CD14-positive monocyte (primary cell): ENCODE measurements around the gene SPANXD. TPM values are rescaled to one million over a fixed set of nuclear protein-coding genes. Genes with fewer than 3 reads are reported as not detected.

ENCODE experiments used
- DNase-seq, 3 donors: peaks; one replicate each; pipeline ENCODE4 v3.0.0-alpha.2; 2011 to 2022
- H2AFZ ChIP-seq: 2 replicates; pipeline ENCODE4 v1.6.0; 2012; ENCODE audit warnings: mild to moderate bottlenecking, low read depth, low read length, inconsistent platforms; ENCODE audit not compliant: insufficient read depth, poor library complexity, severe bottlenecking
- H3K27ac ChIP-seq, 2 donors: 1 replicate in 1 of 2; 2 replicates in 1 of 2; pipeline ENCODE4 v1.5.1; 2012 to 2013; ENCODE audit warnings: low read length in 2 of 2, control low read depth in 1 of 2, inconsistent platforms in 1 of 2, low read depth in 1 of 2, mild to moderate bottlenecking in 1 of 2
- H3K27me3 ChIP-seq, 2 donors: one replicate each; pipeline versions ENCODE4 v1.6.0 to v1.6.1; 2011 to 2013; ENCODE audit warnings: low read length in 2 of 2; ENCODE audit not compliant: control insufficient read depth in 2 of 2, insufficient read depth in 2 of 2
- H3K36me3 ChIP-seq, 2 donors: replicated peaks in 1 of 2; 1 replicate in 1 of 2; 2 replicates in 1 of 2; pipeline versions ENCODE4 v1.5.1 to v1.6.1; 2012 to 2013; ENCODE audit warnings: low read length in 2 of 2, control low read depth in 1 of 2, inconsistent platforms in 1 of 2, mild to moderate bottlenecking in 1 of 2; ENCODE audit not compliant: insufficient read depth in 2 of 2, control insufficient read depth in 1 of 2
- H3K4me1 ChIP-seq, 2 donors: 1 replicate in 1 of 2; 2 replicates in 1 of 2; pipeline versions ENCODE4 v1.5.1 to v1.6.1; 2012 to 2013; ENCODE audit warnings: low read length in 2 of 2, control low read depth in 1 of 2, inconsistent platforms in 1 of 2, mild to moderate bottlenecking in 1 of 2, moderate library complexity in 1 of 2; ENCODE audit not compliant: insufficient read depth in 2 of 2, control insufficient read depth in 1 of 2
- H3K4me2 ChIP-seq: replicated peaks from 2 replicates; pipeline ENCODE3; 2012; ENCODE audit warnings: low read length, moderate library complexity, mild to moderate bottlenecking; ENCODE audit not compliant: poor library complexity, severe bottlenecking; ENCODE audit errors: extremely low read depth
- H3K4me3 ChIP-seq, 3 experiments: fragments of 200-600 bp in 1 of 3; sonication (generic) in 1 of 3; replicated peaks in 1 of 3; 1 replicate in 2 of 3; 2 replicates in 1 of 3; pipeline ENCODE4 v1.5.1; 2011 to 2013; ENCODE audit warnings: low read length in 3 of 3, mild to moderate bottlenecking in 3 of 3, control low read depth in 2 of 3, low read depth in 2 of 3, inconsistent platforms in 1 of 3, moderate library complexity in 1 of 3
- H3K79me2 ChIP-seq: 2 replicates; pipeline ENCODE4 v1.6.0; 2012; ENCODE audit warnings: mild to moderate bottlenecking, control low read depth, inconsistent platforms, low read length, moderate library complexity; ENCODE audit not compliant: insufficient read depth
- H3K9ac ChIP-seq: 2 replicates; pipeline ENCODE4 v1.6.0; 2017; ENCODE audit warnings: low read length, mild to moderate bottlenecking; ENCODE audit not compliant: insufficient read depth, poor library complexity, severe bottlenecking
- H3K9me3 ChIP-seq, 2 donors: replicated peaks in 1 of 2; 1 replicate in 1 of 2; 2 replicates in 1 of 2; pipeline versions ENCODE4 v1.5.1 to v1.6.1; 2012 to 2013; ENCODE audit warnings: low read length in 2 of 2, control low read depth in 1 of 2; ENCODE audit not compliant: control insufficient read depth in 1 of 2, insufficient read depth in 1 of 2
- H4K20me1 ChIP-seq: 2 replicates; pipeline ENCODE4 v1.6.0; 2012; ENCODE audit warnings: mild to moderate bottlenecking, low read length, control low read depth, moderate library complexity; ENCODE audit not compliant: insufficient read depth
- H3K27ac Mint-ChIP-seq, 7 donors: one replicate each; pipeline ENCODE4 v1.8.0; 2020; ENCODE audit warnings: mild to moderate bottlenecking in 7 of 7, mixed read lengths in 7 of 7, moderate library complexity in 6 of 7, inconsistent platforms in 2 of 7
- H3K27me3 Mint-ChIP-seq, 3 donors: one replicate each; pipeline ENCODE4 v1.8.0; 2021 to 2022; ENCODE audit warnings: low read depth in 3 of 3, mild to moderate bottlenecking in 3 of 3, mixed read lengths in 3 of 3, moderate library complexity in 3 of 3, inconsistent platforms in 1 of 3
- H3K36me3 Mint-ChIP-seq, 2 donors: one replicate each; pipeline ENCODE4 v1.8.0; 2020; ENCODE audit warnings: mixed read lengths in 2 of 2, inconsistent platforms in 1 of 2, mild to moderate bottlenecking in 1 of 2
- H3K4me1 Mint-ChIP-seq: one replicate; pipeline ENCODE4 v1.8.0; 2020; ENCODE audit warnings: mild to moderate bottlenecking, mixed read lengths
- H3K4me3 Mint-ChIP-seq, 2 donors: one replicate each; pipeline ENCODE4 v1.8.0; 2020; ENCODE audit warnings: mild to moderate bottlenecking in 2 of 2, mixed read lengths in 2 of 2, moderate library complexity in 1 of 2
- H3K9me3 Mint-ChIP-seq, 7 donors: one replicate each; pipeline ENCODE4 v1.8.0; 2020 to 2022; ENCODE audit warnings: mixed read lengths in 7 of 7, mild to moderate bottlenecking in 6 of 7, moderate library complexity in 6 of 7, inconsistent platforms in 2 of 7
- CTCF ChIP-seq: fragments of 200-600 bp; IDR thresholded peaks from one replicate; pipeline ENCODE4 v1.8.0; 2022; ENCODE audit warnings: antibody characterized with exemption, mild to moderate bottlenecking
- WGBS: methylation state at CpG from one replicate; pipeline ENCODE4 v1.1.5; 2013; ENCODE audit warnings: missing lambda C conversion rate; ENCODE audit not compliant: insufficient coverage; 5-methylcytosine and 5-hydroxymethylcytosine counted together
- intact Hi-C, 2 donors: fragments of 100-400 bp; cut with micrococcal nuclease; formaldehyde crosslinking; loops; one replicate each; pipeline versions ENCODE4 v1.15.0 to v1.15.1; 2023
- polyA plus RNA-seq, 3 donors: library from polyadenylated mRNA; depleted of rRNA in 1 of 3; unstranded in 2 of 3; stranded (reverse) in 1 of 3; fragments of 300-500 nt in 2 of 3; fragments of >200 nt in 1 of 3; fragmentation: Illumina TruSeq in 2 of 3; gene quantifications; 1 replicate in 2 of 3; 2 replicates in 1 of 3; pipeline ENCODE4 v1.2.3, GENCODE V29; 2012 to 2021

SPANXD gene
- polyA plus RNA-seq, 3 donors = not detected

DNA sequence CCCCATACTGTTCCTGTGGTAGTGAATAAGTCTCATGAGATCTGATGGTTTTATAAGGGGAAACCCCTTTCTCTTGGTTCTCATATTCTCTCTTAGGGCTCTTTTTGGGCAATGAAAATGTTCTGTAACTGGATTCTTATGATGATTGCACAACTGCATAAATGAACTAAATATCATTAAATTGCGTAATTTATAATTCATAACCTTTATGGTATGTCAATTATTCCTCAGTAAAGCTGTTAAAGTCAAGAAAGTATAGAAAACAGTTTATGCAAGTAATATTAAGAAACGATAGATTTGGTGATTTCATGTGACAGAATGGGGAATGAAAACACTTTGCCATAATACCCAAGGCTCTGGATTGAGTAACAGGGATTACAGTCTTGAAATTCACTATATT, 33.5 kb upstream of the SPANXD start:
- H3K36me3 ChIP-seq = no peaks in the 10 kb centered on the region
- no peak for DNase-seq
- no peak overlapping the region for H2AFZ ChIP-seq
- H3K9me3 ChIP-seq = no peaks in the 10 kb centered on the region
- no peaks in the 10 kb centered on the region for H3K79me2 ChIP-seq
- Mint-ChIP-seq H3K9me3 (peaks cover 0 to 4% (median 0%) of the 10 kb centered on the region in 7 donors), H3K4me1 (no peaks in the 10 kb centered on the region), H3K27ac (no peak overlapping the region), H3K27me3 (no peaks in the 10 kb centered on the region), H3K36me3 (no peaks in the 10 kb centered on the region), H3K4me3 (no peak overlapping the region)
- no peaks in the 10 kb centered on the region for H3K4me1 ChIP-seq
- no peak overlapping the region for H3K4me3 ChIP-seq
- no peak overlapping the region for H3K27ac ChIP-seq
- no peaks in the 10 kb centered on the region for H4K20me1 ChIP-seq
- no peak overlapping the region for H3K9ac ChIP-seq
- H3K27me3 ChIP-seq = no peaks in the 10 kb centered on the region
- WGBS = no CpG with 5 or more reads among the region's 2 CpGs
- no peak overlapping the region for H3K4me2 ChIP-seq
- intact Hi-C loops = no loop called here
- no peak for TF ChIP-seq CTCF

- Histone ChIP-seq H3K27me3 (no peaks in the 10 kb centered on the region), H3K9ac (no peak overlapping the region), H3K27ac (no peak overlapping the region), H3K4me3 (no peak overlapping the region), H4K20me1 (no peaks in the 10 kb centered on the region), H3K4me2 (no peak overlapping the region), H3K36me3 (no peaks in the 10 kb centered on the region), H3K79me2 (no peaks in the 10 kb centered on the region), H2AFZ (no peak overlapping the region), H3K9me3 (no peaks in the 10 kb centered on the region), H3K4me1 (no peaks in the 10 kb centered on the region)
- Mint-ChIP-seq H3K27me3 (no peaks in the 10 kb centered on the region), H3K9me3 (peaks cover 0 to 2% (median 0%) of the 10 kb centered on the region in 7 donors), H3K4me1 (no peaks in the 10 kb centered on the region), H3K4me3 (no peak overlapping the region), H3K36me3 (no peaks in the 10 kb centered on the region), H3K27ac (no peak overlapping the region)
- intact Hi-C loops = no loop called here
- TF ChIP-seq CTCF = no peak
- WGBS = no CpG with 5 or more reads among the region's 3 CpGs
- no peak for DNase-seq
Observed at GRCh38 chrX:141724186-141724585, 25.6 kb upstream of the SPANXD start.
